ENCODE measurements around the gene GAA. TPM values are rescaled to one million over a fixed set of nuclear protein-coding genes. Genes with fewer than 3 reads are reported as not detected.
A peak's percentile ranks its signal among the peaks of the same experiment; 100 is the strongest.

Gene GAA
- total and polyA plus RNA-seq, 10 of the 15 experiments (the other 5 are each of a cell fraction or from before 2014, with no cell fraction given) = 0.18 to 10.5 (median 4.1) TPM

GRCh38 chr17:80111702-80112470, 10.5 kb downstream of the GAA start:
- in situ Hi-C loops (cut with MboI) (no loop called here), intact Hi-C loops (cut with micrococcal nuclease; ENCODE audit: unreplicated experiment) (no loop called here)
- Histone ChIP-seq H3K27me3 (replicated peaks in 1 of 2; ENCODE audit: control insufficient read depth in 2 of 2, insufficient read depth in 2 of 2, low read length in 1 of 2) (peaks cover 0 to 3% of the 10 kb centered on the region in 2 experiments; a peak in 2 of 4 replicates), H3K79me2 (ENCODE audit: control insufficient read depth, insufficient read depth, low read length) (no peaks in the 10 kb centered on the region), H3K9me3 (replicated peaks; ENCODE audit: control insufficient read depth, insufficient read depth, low read length) (no peaks in the 10 kb centered on the region; the same call in 2 of the 3 replicates), H3K4me1 (ENCODE audit: control insufficient read depth, insufficient read depth, low read length) (no peaks in the 10 kb centered on the region), H4K20me1 (ENCODE audit: control insufficient read depth, insufficient read depth) (no peaks in the 10 kb centered on the region; the same call in 1 of the 2 replicates), H2AFZ (ENCODE audit: control insufficient read depth, low read depth, low read length) (no peak overlapping the region), H3K4me2 (ENCODE audit: control insufficient read depth, insufficient read depth) (no peak overlapping the region), H3K36me3 (ENCODE audit: control insufficient read depth in 2 of 2, insufficient read depth in 2 of 2, low read length in 1 of 2) (no peaks in the 10 kb centered on the region), H3K9ac (ENCODE audit: control insufficient read depth, insufficient read depth, low read length) (no peak overlapping the region), H3K27ac (ENCODE audit: control insufficient read depth, insufficient read depth) (no peak overlapping the region), H3K4me3 (no peak overlapping the region)
- ChIA-PET RAD21 (ENCODE audit: unreplicated experiment) (no interaction called here), CTCF (no interaction called here), POLR2A (interaction anchor here (0.6 kb wide), 1 partner anchor 1677 kb away, joined by 3 read pairs; no protein-coding TSS in a partner anchor), SMC1A (ENCODE audit: uncharacterized antibody, unreplicated experiment) (no interaction called here)
- peak; percentile 52; the same call in 2 of the 3 replicates for ATAC-seq
- no peak for DNase-seq (ENCODE audit: low read depth, low spot score)
- no peak for FAIRE-seq
- TF ChIP-seq RAD21 (IDR thresholded peaks at IDR 0.05; ENCODE audit: insufficient read depth, low read depth, low read length) = no peak
- no peak for TF ChIP-seq ZNF274 (IDR thresholded peaks at IDR 0.05; ENCODE audit: insufficient read depth, insufficient read length)
- no peak for TF ChIP-seq BCLAF1 (IDR thresholded peaks at IDR 0.05)
- TF ChIP-seq JUNB (IDR thresholded peaks at IDR 0.05) = no peak
- TF ChIP-seq TARDBP (IDR thresholded peaks at IDR 0.05; ENCODE audit: borderline replicate concordance) = no peak
- no peak for TF ChIP-seq CHD1 (IDR thresholded peaks at IDR 0.05; ENCODE audit: low read depth, low read length)
- no peak for TF ChIP-seq TAF1 (IDR thresholded peaks at IDR 0.05; ENCODE audit: borderline replicate concordance, low read depth, low read length)
- TF ChIP-seq ETV6 (conservative IDR thresholded peaks at IDR 0.05 in 1 of 2, IDR thresholded peaks at IDR 0.05 in 1 of 2; ENCODE audit: borderline replicate concordance in 1 of 2, low read depth in 1 of 2) = no peak
- no peak for TF ChIP-seq USF2 (IDR thresholded peaks at IDR 0.05; ENCODE audit: borderline replicate concordance, low read depth, low read length)
- no peak for TF ChIP-seq NR2F1 (conservative IDR thresholded peaks at IDR 0.05)
- TF ChIP-seq IKZF2 (IDR thresholded peaks at IDR 0.05) = no peak
- no peak for TF ChIP-seq PAX8 (IDR thresholded peaks at IDR 0.05)
- TF ChIP-seq NFIC (IDR thresholded peaks at IDR 0.05; ENCODE audit: low read depth, low read length) = no peak
- TF ChIP-seq SPI1 (IDR thresholded peaks at IDR 0.05; ENCODE audit: borderline replicate concordance, insufficient read depth, low read depth, low read length) = no peak
- WGBS (ENCODE audit: insufficient coverage, insufficient replicate concordance, low lambda C conversion rate, missing lambda C conversion rate) = 39% methylated on average over 25 of the region's 26 CpGs
- no TSS peak for BruUV-seq (replicated peaks)

All from GM12878 (cell line).